Esophagus squamous epithelium (tissue), 4 donors: Measurements from ENCODE around the gene KEL.

Experiments
- CTCF ChIP-seq, 6 experiments: fragments of 450-650 bp in 4 of 6; fragments of 200-600 bp in 2 of 6; sonication (generic) in 2 of 6; IDR thresholded peaks; one replicate each; pipeline ENCODE4 v1.5.1; 2016 to 2019; ENCODE audit warnings: antibody characterized with exemption in 6 of 6, mild to moderate bottlenecking in 4 of 6, moderate library complexity in 4 of 6
- POLR2A ChIP-seq, 4 donors: fragments of 450-650 bp; IDR thresholded peaks; one replicate each; pipeline ENCODE4 v1.6.1; 2017; ENCODE audit warnings: antibody characterized with exemption in 4 of 4, mild to moderate bottlenecking in 4 of 4, moderate library complexity in 3 of 4

GRCh38 chr7:142959202-142959601 lies 3.0 kb downstream of the KEL start:
- TF ChIP-seq CTCF (IDR thresholded peaks at IDR 0.05) (no peak), POLR2A (IDR thresholded peaks at IDR 0.05) (no peak)
